GM12891 (cell line): ENCODE results near the gene POGZ.

Experiments
- PAX5 ChIP-seq: IDR thresholded peaks from 2 replicates; pipeline ENCODE4 v1.6.1; 2011; ENCODE audit warnings: low read length, moderate library complexity, mild to moderate bottlenecking; ENCODE audit not compliant: insufficient read depth, severe bottlenecking
- POLR2A ChIP-seq: IDR thresholded peaks from 2 replicates; pipeline ENCODE4 v1.6.1; 2011; ENCODE audit warnings: low read depth, low read length, control low read depth
- POLR2AphosphoS5 ChIP-seq: IDR thresholded peaks from 2 replicates; pipeline ENCODE4 v1.6.1; 2011; ENCODE audit warnings: low read depth, low read length, control low read depth
- SPI1 ChIP-seq: IDR thresholded peaks from 2 replicates; pipeline ENCODE4 v1.6.1; 2011; ENCODE audit warnings: low read depth, low read length, control low read depth
- TAF1 ChIP-seq: IDR thresholded peaks from 2 replicates; pipeline ENCODE4 v1.6.1; 2011; ENCODE audit warnings: low read depth, low read length, control low read depth

DNA sequence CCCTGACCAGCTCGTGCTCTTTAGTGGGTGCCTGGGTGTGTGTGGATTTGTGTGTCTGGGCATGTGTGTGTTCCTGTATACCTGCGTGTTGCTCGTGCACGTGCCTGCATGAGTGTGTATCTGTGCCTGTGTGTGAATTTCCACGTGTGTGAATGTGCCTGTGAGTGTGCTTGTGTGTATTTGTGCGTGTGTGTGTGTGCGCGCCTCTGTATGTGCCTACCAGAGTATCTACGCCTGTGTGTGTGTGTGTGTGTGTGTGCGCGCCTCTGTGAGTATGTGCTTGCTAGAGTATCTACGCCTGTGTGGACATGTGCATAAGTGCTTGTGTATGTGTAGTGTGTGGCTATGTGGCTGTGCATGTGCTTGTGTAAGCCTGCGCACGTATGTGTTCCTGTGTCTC, 86.1 kb downstream of the POGZ start:
- TF ChIP-seq POLR2A, result no peak
- TF ChIP-seq POLR2AphosphoS5, result no peak
- no peak for TF ChIP-seq TAF1
- TF ChIP-seq PAX5, result no peak
- TF ChIP-seq SPI1, result no peak
